ENCODE measurements around the gene NAV3.

GRCh38 chr12:78115889-78116288 is 285.2 kb downstream of the NAV3 start:
- TF ChIP-seq, protein P1, sequence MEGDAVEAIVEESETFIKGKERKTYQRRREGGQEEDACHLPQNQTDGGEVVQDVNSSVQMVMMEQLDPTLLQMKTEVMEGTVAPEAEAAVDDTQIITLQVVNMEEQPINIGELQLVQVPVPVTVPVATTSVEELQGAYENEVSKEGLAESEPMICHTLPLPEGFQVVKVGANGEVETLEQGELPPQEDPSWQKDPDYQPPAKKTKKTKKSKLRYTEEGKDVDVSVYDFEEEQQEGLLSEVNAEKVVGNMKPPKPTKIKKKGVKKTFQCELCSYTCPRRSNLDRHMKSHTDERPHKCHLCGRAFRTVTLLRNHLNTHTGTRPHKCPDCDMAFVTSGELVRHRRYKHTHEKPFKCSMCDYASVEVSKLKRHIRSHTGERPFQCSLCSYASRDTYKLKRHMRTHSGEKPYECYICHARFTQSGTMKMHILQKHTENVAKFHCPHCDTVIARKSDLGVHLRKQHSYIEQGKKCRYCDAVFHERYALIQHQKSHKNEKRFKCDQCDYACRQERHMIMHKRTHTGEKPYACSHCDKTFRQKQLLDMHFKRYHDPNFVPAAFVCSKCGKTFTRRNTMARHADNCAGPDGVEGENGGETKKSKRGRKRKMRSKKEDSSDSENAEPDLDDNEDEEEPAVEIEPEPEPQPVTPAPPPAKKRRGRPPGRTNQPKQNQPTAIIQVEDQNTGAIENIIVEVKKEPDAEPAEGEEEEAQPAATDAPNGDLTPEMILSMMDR (IDR thresholded peaks at IDR 0.05), result no peak
- TF ChIP-seq POLR2A (IDR thresholded peaks at IDR 0.05) (no peak), EP300 (IDR thresholded peaks at IDR 0.05) (no peak), POLR2AphosphoS5 (IDR thresholded peaks at IDR 0.05) (no peak)
